Mesendoderm (in vitro differentiated cells): Measurements from ENCODE around the gene RFC1.
"Not testable (repeated sequence)": the region's sequence is repeated elsewhere in the genome, so short reads cannot be mapped to it uniquely, and the experiment has no call there.

Source experiments
- DNase-seq: peaks from one replicate; pipeline ENCODE4 v3.0.0; 2013
- H2AK5ac ChIP-seq: 2 replicates; pipeline ENCODE4 v1.6.1; 2013; ENCODE audit warnings: low read length, inconsistent platforms
- H2BK120ac ChIP-seq: 2 replicates; pipeline ENCODE4 v1.6.1; 2013; ENCODE audit warnings: low read depth, mild to moderate bottlenecking, low read length, moderate library complexity, mixed read lengths
- H2BK15ac ChIP-seq: replicated peaks from 2 replicates; pipeline ENCODE4 v1.6.1; 2013; ENCODE audit warnings: low read depth, mild to moderate bottlenecking, moderate library complexity
- H2BK5ac ChIP-seq: 2 replicates; pipeline ENCODE4 v1.6.1; 2013; ENCODE audit warnings: low read length, inconsistent platforms
- H3K18ac ChIP-seq: 2 replicates; pipeline ENCODE4 v1.6.1; 2013; ENCODE audit warnings: mild to moderate bottlenecking, low read length, mixed read lengths
- H3K23ac ChIP-seq: one replicate; pipeline ENCODE4 v1.6.1; 2013; ENCODE audit warnings: low read length
- H3K27ac ChIP-seq: 2 replicates; pipeline ENCODE4 v1.5.1; 2013; ENCODE audit warnings: low read depth, mild to moderate bottlenecking, inconsistent platforms, low read length, moderate library complexity
- H3K27me3 ChIP-seq: 2 replicates; pipeline ENCODE4 v1.6.1; 2013; ENCODE audit warnings: low read length, control low read depth, mild to moderate bottlenecking, inconsistent platforms; ENCODE audit not compliant: insufficient read depth, poor library complexity
- H3K36me3 ChIP-seq: 2 replicates; pipeline ENCODE4 v1.6.1; 2013; ENCODE audit warnings: low read length, inconsistent platforms; ENCODE audit not compliant: control insufficient read depth, insufficient read depth
- H3K4ac ChIP-seq: one replicate; pipeline ENCODE4 v1.6.1; 2013; ENCODE audit warnings: low read depth, mild to moderate bottlenecking, low read length, moderate library complexity
- H3K4me1 ChIP-seq: 2 replicates; pipeline ENCODE4 v1.6.1; 2013; ENCODE audit warnings: low read depth, low read length, inconsistent platforms; ENCODE audit not compliant: control insufficient read depth
- H3K4me2 ChIP-seq: 2 replicates; pipeline ENCODE4 v1.6.1; 2013; ENCODE audit warnings: low read length
- H3K4me3 ChIP-seq: 2 replicates; pipeline ENCODE4 v1.5.1; 2013; ENCODE audit warnings: mild to moderate bottlenecking, low read length
- H3K56ac ChIP-seq: one replicate; pipeline ENCODE4 v1.6.1; 2013; ENCODE audit warnings: low read length
- H3K79me1 ChIP-seq: 2 replicates; pipeline ENCODE4 v1.6.1; 2013; ENCODE audit warnings: low read length, inconsistent platforms
- H3K79me2 ChIP-seq: 2 replicates; pipeline ENCODE4 v1.6.1; 2013; ENCODE audit warnings: mild to moderate bottlenecking, low read length; ENCODE audit not compliant: control insufficient read depth, insufficient read depth
- H3K9ac ChIP-seq: 2 replicates; pipeline ENCODE4 v1.6.1; 2013; ENCODE audit warnings: low read length, inconsistent platforms
- H4K5ac ChIP-seq: one replicate; pipeline ENCODE4 v1.6.1; 2013; ENCODE audit warnings: low read length
- H4K8ac ChIP-seq: one replicate; pipeline ENCODE4 v1.6.1; 2013; ENCODE audit warnings: low read depth, mild to moderate bottlenecking, control low read depth, low read length, moderate library complexity
- WGBS: extraction: QIAGEN DNeasy Blood & Tissue Kit; methylation state at CpG from one replicate; pipeline ENCODE4 v1.1.7; 2013; ENCODE audit warnings: low lambda C conversion rate, missing lambda C conversion rate; ENCODE audit not compliant: insufficient coverage; ENCODE audit errors: extremely low coverage; 5-methylcytosine and 5-hydroxymethylcytosine counted together

RFC1 gene

DNA sequence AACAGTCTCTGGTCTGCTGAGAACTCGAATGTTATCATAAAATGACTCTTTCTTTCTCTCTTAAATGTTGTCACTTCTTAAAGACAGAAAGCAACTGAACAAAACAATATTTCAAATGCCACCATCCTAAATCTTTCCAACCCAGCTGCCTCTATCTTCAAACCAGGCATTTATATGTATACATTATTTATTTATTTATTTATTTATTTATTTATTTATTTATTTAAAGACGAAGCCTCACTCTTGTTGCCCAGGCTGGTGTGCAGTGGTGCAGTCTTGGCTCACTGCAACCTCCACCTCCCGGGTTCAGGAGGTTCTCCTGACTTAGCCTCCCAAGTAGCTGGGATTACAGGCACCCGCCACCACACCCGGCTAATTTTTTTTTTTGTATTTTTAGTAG is 73.7 kb downstream of the RFC1 start:
- not testable (repeated sequence) for H4K5ac ChIP-seq, H2BK5ac ChIP-seq, H3K4ac ChIP-seq, H3K4me2 ChIP-seq, H3K9ac ChIP-seq, H3K27me3 ChIP-seq, H3K18ac ChIP-seq, H4K8ac ChIP-seq, H3K79me1 ChIP-seq, H2BK120ac ChIP-seq, H2BK15ac ChIP-seq, H3K56ac ChIP-seq, H3K36me3 ChIP-seq, DNase-seq, H2AK5ac ChIP-seq, H3K27ac ChIP-seq, H3K23ac ChIP-seq, H3K79me2 ChIP-seq, H3K4me1 ChIP-seq, H3K4me3 ChIP-seq
- no CpG with 5 or more reads among the region's 5 CpGs for WGBS

DNA sequence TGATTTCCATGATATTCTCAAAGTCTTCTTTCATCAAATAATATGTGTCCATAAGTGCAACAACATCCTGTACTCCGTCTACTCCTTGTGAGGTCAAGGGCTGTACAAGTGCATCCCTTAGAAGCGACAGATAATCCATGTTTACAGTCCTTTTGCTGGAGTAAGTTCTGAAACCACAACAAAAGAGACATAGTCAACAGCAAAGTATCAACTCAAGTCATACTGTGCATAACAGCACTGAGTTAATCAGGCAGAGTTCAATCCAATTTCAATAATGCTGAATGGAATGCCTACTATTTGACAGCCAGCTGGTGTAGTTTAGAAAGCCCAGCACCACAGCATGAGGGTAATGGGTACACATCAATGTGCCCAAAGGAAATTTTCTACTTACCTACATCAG is 74.5 kb downstream of the RFC1 start:
- Histone ChIP-seq H3K18ac (no peak overlapping the region), H3K79me1 (no peaks in the 10 kb centered on the region), H4K5ac (no peak overlapping the region), H3K79me2 (no peaks in the 10 kb centered on the region), H2BK5ac (no peak overlapping the region), H3K23ac (no peak overlapping the region), H3K36me3 (peaks cover 9% of the 10 kb centered on the region), H3K4ac (no peak overlapping the region), H3K9ac (no peak overlapping the region), H3K27ac (no peak overlapping the region), H3K56ac (no peak overlapping the region), H3K4me3 (no peak overlapping the region), H2AK5ac (no peak overlapping the region), H3K4me2 (no peak overlapping the region), H2BK120ac (no peak overlapping the region), H4K8ac (no peak overlapping the region), H2BK15ac (no peak overlapping the region), H3K4me1 (no peaks in the 10 kb centered on the region), H3K27me3 (no peaks in the 10 kb centered on the region)
- DNase-seq: no peak
- WGBS: no CpG with 5 or more reads among the region's 2 CpGs

DNA sequence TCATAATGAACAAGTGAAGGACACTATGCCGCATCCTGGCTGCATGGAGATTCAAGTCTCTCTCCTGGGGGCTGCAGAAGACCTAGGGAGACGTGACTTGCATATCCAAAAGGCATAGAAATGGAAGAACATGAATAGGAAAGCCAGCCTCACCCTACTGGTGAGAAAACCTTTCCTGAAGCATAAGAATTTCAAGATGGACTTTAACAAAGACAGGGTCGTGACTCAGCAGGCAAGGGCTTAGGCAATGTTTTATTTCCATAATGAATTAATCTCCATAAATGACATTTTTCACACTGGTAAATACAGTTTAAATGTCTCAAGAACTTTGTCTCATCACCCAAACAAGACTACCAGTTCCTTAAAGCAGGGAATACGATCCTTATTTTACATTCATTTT is 78.9 kb downstream of the RFC1 start:
- no peak overlapping the region for H2AK5ac ChIP-seq
- H3K27me3 ChIP-seq: no peaks in the 10 kb centered on the region
- no peaks in the 10 kb centered on the region for H3K79me2 ChIP-seq
- H4K8ac ChIP-seq: no peak overlapping the region
- no peak for DNase-seq
- H3K4me2 ChIP-seq: no peak overlapping the region
- H2BK120ac ChIP-seq: no peak overlapping the region
- H3K36me3 ChIP-seq: peaks cover 10% of the 10 kb centered on the region
- H3K4ac ChIP-seq: no peak overlapping the region
- no peak overlapping the region for H3K18ac ChIP-seq
- H2BK5ac ChIP-seq: no peak overlapping the region
- no peak overlapping the region for H3K9ac ChIP-seq
- H2BK15ac ChIP-seq: no peak overlapping the region
- no peak overlapping the region for H3K56ac ChIP-seq
- H3K4me3 ChIP-seq: no peak overlapping the region
- no peaks in the 10 kb centered on the region for H3K79me1 ChIP-seq
- WGBS: no CpG with 5 or more reads among the region's 4 CpGs
- no peak overlapping the region for H3K27ac ChIP-seq
- no peak overlapping the region for H4K5ac ChIP-seq
- no peaks in the 10 kb centered on the region for H3K4me1 ChIP-seq
- no peak overlapping the region for H3K23ac ChIP-seq

DNA sequence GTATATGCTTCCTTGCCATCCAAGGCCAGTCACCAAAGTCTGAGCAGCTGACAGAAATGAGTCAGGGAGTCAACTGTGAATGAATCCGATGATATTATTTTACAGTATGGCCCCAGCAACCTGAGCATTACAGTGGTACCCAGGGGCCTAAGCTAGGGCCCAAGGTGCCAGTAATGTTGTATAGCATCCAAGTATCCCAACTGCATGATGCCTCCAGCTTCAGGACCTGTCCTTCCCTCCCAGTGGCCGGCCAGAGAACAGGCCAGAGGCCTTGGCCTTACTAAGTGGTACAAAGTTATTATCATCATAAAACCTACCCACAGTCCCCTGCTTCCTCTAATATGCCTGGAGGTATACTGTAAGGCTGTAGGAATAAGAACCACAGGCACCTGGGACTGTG is 79.9 kb downstream of the RFC1 start:
- no peak overlapping the region for H3K18ac ChIP-seq
- no peak overlapping the region for H3K56ac ChIP-seq
- H4K8ac ChIP-seq: no peak overlapping the region
- no peak overlapping the region for H2AK5ac ChIP-seq
- no peak overlapping the region for H3K4ac ChIP-seq
- no peak overlapping the region for H3K4me2 ChIP-seq
- no peak overlapping the region for H2BK120ac ChIP-seq
- no peak for DNase-seq
- H2BK5ac ChIP-seq: no peak overlapping the region
- no peaks in the 10 kb centered on the region for H3K27me3 ChIP-seq
- H3K23ac ChIP-seq: no peak overlapping the region
- H2BK15ac ChIP-seq: no peak overlapping the region
- no CpG with 5 or more reads among the region's 2 CpGs for WGBS
- peaks cover 6% of the 10 kb centered on the region for H3K36me3 ChIP-seq
- no peak overlapping the region for H3K9ac ChIP-seq
- no peaks in the 10 kb centered on the region for H3K79me2 ChIP-seq
- H4K5ac ChIP-seq: no peak overlapping the region
- no peaks in the 10 kb centered on the region for H3K79me1 ChIP-seq
- H3K4me3 ChIP-seq: no peak overlapping the region
- no peak overlapping the region for H3K27ac ChIP-seq
- H3K4me1 ChIP-seq: no peaks in the 10 kb centered on the region

DNA sequence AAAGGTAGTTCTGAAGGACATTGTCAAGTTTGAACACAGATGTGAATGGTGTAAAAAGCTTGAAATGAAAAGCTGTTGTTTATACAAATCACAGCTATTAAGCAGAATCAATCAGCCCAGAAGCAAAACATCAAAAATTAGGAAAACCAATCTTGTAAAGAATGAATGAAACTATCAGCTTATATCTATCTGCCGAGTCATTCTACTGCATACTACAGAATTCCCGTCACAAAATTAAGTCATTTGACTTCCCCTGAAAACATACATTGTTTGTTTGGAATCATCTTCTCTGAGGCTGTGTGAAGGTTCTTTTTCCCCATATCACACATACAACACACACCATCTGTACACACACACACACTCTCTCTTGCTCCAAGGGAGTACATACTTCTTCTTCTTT is 80.3 kb downstream of the RFC1 start:
- Histone ChIP-seq H2AK5ac (no peak overlapping the region), H4K8ac (no peak overlapping the region), H3K23ac (no peak overlapping the region), H2BK15ac (no peak overlapping the region), H3K18ac (no peak overlapping the region), H3K79me2 (no peaks in the 10 kb centered on the region), H3K56ac (no peak overlapping the region), H3K79me1 (no peaks in the 10 kb centered on the region), H3K4me1 (no peaks in the 10 kb centered on the region), H3K4ac (no peak overlapping the region), H3K4me2 (no peak overlapping the region), H2BK120ac (no peak overlapping the region), H3K27ac (no peak overlapping the region), H2BK5ac (no peak overlapping the region), H3K36me3 (peaks cover 6% of the 10 kb centered on the region), H3K27me3 (no peaks in the 10 kb centered on the region), H3K9ac (no peak overlapping the region), H3K4me3 (no peak overlapping the region), H4K5ac (no peak overlapping the region)
- DNase-seq: no peak
- WGBS: no CpG with 5 or more reads among the region's 2 CpGs

DNA sequence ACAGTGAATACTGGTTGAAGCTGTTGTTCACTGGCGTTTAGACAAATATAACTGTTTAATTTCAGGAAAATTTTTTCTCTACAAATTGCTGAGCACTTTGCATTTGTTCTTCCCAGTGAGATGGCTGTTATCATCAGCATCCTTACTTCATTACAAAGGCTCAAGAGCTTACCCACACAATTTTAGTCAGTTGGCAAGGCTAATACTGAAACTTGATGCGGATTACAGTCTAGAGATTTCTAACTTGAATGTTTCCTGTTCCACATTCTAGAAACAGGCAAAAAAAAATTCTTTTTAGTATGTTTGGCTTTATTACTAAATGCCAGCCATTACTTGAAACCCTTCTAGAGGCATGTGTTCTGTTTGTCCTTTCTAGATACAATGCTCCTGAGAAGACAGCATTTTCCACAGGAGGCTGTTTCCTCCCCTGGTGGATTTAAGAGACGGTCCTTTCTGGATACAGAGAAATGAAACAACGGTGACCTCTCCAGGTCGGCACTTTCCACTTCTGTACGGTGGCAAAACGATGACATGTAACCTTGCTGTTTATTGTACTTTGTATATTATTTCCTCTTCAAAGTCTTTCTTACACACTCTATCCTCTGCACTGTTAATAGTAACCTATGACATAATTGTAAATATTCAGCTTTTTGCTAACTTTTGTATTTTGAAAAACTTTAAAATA is 80.9 kb downstream of the RFC1 start:
- H2AK5ac ChIP-seq: no peak overlapping the region
- no peak overlapping the region for H2BK120ac ChIP-seq
- no peak overlapping the region for H3K9ac ChIP-seq
- H2BK5ac ChIP-seq: no peak overlapping the region
- no peak overlapping the region for H3K23ac ChIP-seq
- no CpG with 5 or more reads among the region's 7 CpGs for WGBS
- no peak overlapping the region for H2BK15ac ChIP-seq
- peaks cover 6% of the 10 kb centered on the region for H3K36me3 ChIP-seq
- H3K79me2 ChIP-seq: no peaks in the 10 kb centered on the region
- H3K27ac ChIP-seq: no peak overlapping the region
- H3K56ac ChIP-seq: no peak overlapping the region
- H3K4me3 ChIP-seq: no peak overlapping the region
- no peaks in the 10 kb centered on the region for H3K79me1 ChIP-seq
- H4K8ac ChIP-seq: no peak overlapping the region
- no peak for DNase-seq
- no peaks in the 10 kb centered on the region for H3K27me3 ChIP-seq
- H3K4ac ChIP-seq: no peak overlapping the region
- H3K4me2 ChIP-seq: no peak overlapping the region
- no peaks in the 10 kb centered on the region for H3K4me1 ChIP-seq
- no peak overlapping the region for H3K18ac ChIP-seq
- H4K5ac ChIP-seq: no peak overlapping the region
